ENCODE data around the gene SEPTIN2.
"Not testable (repeated sequence)": the region's sequence is repeated elsewhere in the genome, so short reads cannot be mapped to it uniquely, and the experiment has no call there.

The SEPTIN2 gene

GRCh38 chr2:241315879-241316631, at the start of gene SEPTIN2:
Gene SEPTIN2 (plus strand): TSS chr2:241315925. CDS start chr2:241324233, 8,308 bp downstream.
- no peak for DNase-seq

DNA sequence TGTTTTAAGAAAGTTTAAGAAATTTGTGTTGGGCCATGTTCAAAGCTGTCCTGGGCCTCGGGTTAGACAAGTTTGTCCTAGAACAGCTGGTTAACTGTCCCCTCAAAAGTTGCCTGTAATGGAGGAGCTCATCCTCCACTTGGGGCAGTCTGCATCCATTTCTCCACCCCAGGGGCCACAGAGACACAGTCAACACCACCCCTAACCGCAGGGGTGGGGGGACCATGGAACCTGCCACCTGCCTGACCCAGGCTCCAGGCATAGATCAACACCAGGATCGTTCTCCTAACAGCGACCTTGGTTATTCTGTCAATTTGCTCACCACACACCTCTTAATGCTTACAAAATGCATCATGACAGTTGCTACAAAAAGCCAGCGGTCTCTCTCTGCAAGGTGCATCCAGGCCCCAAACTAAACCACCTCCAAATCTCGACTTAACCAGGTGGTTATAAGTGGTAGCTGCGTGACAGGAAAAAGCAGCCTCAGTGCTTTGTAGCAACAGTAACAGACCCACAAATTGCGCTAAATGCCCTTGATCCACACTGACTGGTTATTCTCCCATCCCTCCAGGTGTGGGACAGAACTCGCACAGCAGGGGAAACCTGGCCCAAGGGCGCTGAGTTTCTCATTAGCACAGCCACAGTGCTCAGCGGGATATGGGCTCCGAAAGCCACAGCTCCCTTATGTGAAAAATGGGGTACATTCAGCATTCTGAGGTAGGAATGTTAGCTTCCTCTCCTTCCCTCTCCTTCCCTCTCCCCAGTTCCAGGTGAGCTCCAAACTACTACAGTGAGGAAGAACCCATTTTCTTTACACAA, 48.3 kb upstream of the SEPTIN2 start:
- no peak for DNase-seq

GRCh38 chr2:241268306-241268705, 47.4 kb upstream of the SEPTIN2 start:
- no peak for DNase-seq

DNA sequence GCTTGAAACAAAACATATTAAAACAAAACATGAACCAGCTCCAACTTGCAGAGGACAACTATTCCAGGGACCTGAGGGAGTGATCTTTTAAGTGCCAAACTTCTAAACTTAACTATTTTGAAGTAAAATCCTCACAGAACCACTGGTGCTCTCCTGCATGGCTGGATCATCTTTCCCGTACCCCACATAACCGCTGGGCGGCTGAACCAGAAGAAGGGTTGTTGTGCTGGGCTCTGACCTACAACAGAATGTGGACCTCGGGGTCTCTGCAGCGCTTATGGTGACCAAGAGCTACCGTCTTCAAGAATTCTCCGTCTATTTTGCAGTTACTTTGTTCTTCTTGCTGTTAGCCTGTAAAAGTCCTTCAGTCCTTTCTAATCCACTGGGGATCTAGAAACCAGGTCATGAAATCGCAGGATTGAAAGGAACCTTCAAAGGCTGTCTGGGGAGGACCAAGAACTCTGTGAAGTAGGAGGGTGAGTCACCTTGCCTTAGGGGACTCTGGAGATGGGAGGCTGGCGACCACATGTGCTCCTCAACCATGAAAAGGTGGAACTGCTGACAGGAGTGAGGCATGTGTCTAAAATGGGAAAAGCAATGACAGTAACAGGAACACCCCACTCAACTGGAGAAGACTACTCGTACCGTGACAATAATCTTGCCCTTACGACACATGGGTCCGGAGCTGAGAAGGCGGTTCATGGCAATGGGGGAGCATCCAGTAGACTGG, 46.8 kb upstream of the SEPTIN2 start:
- DNase-seq = no peak

GRCh38 chr2:241269707-241270520, 45.8 kb upstream of the SEPTIN2 start:
- DNase-seq = no peak

GRCh38 chr2:241270531-241270930, 45.2 kb upstream of the SEPTIN2 start:
- DNase-seq = no peak

DNA sequence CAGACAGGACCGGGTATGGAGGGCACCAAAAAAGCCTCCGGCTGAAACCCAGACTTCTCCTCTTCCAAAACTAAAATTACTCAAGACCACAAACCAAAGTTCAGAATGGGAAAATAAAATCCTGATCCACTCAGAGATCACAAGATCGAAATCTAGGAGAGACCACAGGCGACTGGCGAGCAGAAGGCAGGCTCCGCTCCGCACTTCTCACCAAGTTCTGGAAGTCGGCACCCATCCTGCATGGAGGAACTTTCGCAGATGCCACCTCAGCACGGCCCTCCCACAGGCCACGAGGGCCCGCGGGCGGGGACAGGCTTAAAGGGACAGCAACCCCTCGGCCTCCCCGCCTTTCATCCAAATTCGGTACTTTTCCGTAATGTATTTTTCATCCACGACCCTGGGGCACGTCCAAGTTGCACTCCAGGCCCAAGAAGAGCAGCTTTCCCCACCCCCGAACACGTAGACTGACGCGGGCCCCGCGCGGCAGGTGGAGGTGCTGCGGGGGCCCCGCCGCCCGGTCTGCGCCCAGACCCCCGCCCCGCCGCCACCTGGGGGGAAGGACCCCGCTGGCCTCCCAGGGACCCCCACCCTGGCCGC, 43.9 kb upstream of the SEPTIN2 start:
- no peak for DNase-seq

DNA sequence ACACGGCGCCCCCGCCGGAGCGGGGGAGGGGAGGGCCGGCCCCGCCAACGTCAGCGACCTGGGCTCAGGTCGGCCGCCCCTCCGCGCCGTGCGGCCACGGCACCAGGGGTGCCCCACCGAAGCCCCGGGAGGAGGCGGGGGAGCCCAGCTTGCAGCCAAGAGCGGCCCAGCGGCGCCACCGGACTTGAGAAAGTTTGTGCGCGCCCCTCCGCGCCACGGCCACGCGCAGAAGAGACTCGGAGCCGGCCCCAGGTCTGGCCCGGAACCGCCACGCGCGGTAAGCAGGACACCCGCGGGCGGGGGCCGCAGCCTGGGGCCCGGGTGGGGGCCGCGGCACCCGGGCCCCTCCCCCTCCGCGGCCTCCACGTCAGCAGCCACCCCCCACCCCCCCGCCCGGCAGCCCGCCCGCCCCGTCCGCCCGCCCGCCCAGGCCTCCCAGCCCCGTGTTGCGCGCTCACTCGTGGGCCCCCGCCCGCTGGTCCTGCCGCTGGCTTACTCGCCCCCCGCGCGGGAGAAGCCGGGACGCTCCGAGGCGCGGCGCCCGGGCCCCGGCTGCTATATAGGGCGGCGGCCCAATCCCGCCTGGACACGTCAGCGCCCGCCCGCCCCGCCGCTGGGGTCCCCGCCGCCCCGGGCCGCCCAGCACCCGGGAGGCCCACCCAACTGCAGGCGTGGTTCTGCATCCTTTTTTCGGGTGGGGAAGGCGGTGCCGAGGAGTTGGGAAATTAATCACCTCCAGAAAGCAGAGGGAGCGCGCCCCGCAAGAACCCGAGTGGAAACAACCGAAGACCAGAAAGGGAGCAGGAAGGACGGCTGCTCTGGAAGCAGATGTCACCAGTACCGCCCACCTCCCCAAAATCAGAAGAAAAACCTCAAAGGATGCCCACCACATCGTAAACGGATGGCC, 43.2 kb upstream of the SEPTIN2 start:
- no peak for DNase-seq

DNA sequence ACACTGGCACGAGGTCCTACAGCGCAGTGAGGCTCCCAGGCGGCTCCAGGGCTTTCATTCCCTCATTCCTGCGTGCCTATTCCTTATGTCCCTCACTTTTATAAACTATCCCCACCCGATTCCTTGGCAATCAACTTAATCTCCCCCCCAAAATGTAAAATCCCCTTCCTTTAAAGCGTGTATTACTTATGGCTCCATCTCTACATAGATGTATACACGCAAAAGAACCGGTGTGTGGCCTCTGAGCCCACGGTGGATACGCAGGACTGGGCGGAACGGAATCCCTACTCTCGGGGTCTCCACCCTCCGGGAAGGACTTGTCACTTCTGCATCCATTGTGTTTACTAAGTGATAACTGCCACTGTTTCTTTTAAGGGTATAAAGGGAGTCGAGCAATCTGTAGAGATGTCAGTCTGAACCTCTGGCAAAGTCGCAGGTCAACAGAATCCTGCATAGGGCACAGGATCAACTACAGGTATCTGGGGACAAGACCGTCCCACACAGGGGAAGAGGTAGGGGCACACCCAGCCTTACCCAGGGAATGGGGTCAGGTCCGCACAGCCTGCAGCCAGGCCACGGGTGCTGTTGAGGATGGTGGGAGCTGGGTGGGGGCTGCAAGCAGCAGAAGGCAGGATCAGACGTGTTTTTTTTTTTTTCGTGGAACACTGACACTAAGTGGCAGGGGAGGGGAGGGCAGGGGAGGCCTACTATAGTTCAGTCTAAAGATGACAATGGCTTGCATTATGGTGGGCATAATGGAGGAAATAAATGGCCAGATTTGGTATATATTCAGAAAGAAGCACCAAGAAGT, 42.3 kb upstream of the SEPTIN2 start:
- no peak for DNase-seq

DNA sequence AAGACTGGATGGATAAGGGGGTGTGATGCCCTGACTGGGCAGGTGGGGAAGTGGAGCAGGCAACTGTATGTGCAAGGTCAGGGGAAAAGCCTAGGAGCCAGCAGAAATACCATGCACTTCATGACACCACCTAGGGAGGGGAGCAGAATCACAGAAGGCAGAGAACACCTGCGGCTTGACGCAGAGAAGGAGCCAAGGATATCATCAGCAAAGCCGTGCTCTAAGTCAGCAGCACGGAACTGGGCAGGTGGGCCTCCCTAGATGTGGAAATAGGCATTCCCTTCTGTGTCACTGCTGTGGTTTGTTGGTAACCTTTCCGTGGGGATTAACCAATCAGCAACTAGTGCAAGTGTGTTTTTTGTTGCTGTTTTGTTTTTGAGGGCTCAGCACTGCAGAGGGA, 41.6 kb upstream of the SEPTIN2 start:
- DNase-seq = no peak

- DNase-seq = no peak
Observed at GRCh38 chr2:241275504-241275903, 40.2 kb upstream of the SEPTIN2 start.

- no peak for DNase-seq
Observed at GRCh38 chr2:241275910-241276309, 39.8 kb upstream of the SEPTIN2 start.

DNA sequence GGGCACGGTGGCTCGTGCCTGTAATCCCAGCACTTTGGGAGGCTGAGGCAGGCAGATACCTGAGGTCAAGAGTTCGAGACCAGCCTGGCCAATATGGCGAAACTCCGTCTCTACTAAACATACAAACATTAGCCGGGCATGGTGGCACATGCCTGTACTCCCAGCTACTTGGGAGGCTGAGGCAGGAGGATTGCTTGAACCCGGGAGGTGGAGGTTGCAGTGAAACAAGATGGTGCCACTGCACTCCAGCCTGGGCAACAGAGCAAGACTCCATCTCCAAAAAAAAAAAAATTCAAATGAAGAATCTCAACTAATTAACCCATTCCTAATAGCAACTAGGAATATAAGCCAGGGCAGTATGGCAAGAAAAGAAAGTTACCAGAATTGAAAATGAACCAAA, 37.4 kb upstream of the SEPTIN2 start:
- not testable (repeated sequence) for DNase-seq

DNA sequence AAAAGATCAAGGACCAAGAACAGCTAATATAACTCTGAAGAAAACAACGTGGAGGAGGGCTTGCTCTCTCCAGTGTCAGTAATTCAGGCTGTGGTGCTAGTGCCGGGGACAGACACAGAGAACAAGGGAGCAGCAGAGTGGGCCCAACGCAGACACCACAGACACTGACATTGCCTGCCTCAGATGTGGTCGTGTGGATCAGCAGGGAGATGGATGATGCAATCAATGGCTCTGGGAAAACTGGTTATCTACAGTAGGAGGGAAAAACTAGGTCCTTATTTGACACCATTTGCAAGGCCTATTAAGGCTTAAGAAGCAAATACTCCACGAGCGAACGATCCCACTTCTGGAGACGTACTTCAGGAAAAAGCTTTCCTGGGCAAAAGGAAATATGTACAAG, 36.3 kb upstream of the SEPTIN2 start:
- no peak for DNase-seq

DNA sequence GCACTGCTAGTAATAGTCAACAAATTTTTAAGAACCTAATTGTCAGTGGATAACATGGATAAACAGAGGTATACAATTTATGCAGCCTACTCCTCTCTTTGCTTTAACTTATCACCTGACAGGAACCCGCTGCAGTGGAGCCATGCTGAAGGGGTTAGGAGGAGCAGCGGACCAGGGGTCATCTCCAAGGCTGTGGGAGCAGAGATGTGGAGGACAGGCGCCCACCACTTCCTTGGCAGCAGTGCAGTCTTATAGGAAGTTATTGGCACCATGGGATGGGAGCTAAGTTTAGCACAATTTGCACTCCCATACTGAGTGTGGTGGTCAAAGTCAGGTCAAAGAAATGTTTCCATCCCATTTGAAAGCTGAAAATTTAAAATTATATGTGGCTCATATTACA, 35.9 kb upstream of the SEPTIN2 start:
- no peak for DNase-seq

GRCh38 chr2:241280291-241280690, 35.4 kb upstream of the SEPTIN2 start:
- no peak for DNase-seq

DNA sequence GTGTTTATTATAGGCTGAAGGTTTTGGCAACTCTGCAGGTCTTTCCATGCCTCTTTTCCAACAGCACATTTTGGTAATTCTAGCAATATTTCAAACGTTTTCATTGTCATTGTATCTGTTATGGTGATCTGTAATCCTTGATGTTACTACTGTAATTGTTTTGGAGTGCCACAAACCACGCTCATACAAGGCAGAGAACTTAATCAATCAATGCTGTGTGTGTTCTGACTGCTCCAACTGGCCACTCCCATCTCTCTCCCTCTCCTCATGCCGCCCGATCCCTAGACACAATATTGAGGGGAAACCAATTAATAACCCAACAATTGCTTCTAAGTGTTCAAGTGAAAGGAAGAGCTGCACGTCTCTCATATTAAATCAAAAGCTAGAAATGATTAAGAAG, 33.2 kb upstream of the SEPTIN2 start:
- no peak for DNase-seq

DNA sequence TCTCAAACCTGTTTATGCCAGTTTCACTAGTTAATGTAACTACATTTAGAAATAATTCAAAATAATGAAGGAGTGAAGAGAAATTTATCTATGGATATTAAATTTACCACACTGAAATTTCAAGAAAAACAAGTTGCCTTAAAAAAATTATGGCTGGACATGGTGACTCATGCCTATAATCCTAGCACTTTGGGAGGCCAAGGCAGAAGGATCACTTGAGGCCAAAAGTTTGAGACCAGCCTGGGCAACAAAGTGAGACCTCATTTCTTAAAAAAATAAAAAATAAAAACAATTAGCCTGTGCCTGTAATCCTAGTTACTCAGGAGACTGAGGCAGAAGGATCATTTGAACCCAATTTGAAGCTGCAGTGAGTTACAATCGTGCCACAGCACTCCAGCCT, 30.1 kb upstream of the SEPTIN2 start:
- DNase-seq = no peak

- DNase-seq = no peak
Observed at GRCh38 chr2:241286348-241287090, 29.2 kb upstream of the SEPTIN2 start.
